ENCODE measurements around the gene ARCN1. TPM values are rescaled to one million over a fixed set of nuclear protein-coding genes. Genes with fewer than 3 reads are reported as not detected.

Gene ARCN1
- total and polyA plus RNA-seq, 2 donors (not counting 1 experiment from before 2014, with no cell fraction given), result 116 to 387 TPM

DNA sequence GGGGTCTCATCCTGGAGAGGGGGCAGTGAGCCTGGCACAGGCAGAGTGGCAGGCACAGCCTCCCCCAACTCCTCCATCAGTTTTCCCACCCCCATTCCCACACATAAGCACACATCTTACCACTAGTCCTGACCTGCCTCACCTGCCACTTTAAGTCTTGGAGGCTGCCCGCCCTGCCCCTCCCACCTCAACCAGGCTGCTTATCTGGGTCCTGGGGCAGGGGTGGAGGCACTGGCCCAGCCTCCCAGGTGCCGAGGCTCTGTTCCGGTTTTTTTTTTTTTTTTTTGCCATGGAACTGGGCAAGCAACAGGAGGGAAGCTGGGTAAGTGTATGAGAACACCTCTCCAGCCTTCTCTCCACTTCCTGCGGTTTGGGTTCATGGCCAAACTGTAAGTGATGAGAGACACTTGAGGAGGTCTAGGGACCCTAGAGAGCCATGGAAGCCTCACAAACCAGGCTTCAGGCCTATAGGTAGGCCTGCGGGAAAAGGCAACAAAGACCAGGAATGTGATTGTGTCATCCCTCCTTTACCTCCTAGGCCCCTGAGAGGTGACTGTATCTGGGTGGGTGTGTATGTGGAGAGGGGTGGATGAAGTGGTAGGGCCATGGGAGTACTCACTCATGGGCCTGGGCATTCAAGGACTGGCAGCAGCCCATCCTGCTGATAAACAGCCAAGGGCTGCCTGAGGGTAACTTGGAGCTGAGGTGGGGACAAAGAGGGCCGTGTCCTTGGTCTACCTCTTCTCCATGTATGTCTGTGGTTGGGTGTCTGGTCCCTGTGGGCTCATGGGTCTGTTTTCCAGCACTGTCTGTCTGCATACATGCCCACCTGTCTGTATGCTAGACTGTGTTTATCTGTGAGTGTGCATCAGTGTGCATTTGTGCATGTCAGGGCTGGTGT is 57.8 kb downstream of the ARCN1 start:
- peaks cover 18% of the 10 kb centered on the region for H3K4me1 ChIP-seq (ENCODE audit: control insufficient read depth, extremely low read depth, insufficient read depth, low read length)
- no peak overlapping the region for H3K4me2 ChIP-seq (ENCODE audit: extremely low read depth, insufficient read depth, low read length)
- H4K20me1 ChIP-seq (ENCODE audit: control insufficient read depth, extremely low read depth, insufficient read depth, low read length), result no peaks in the 10 kb centered on the region
- no peaks in the 10 kb centered on the region for H3K27me3 ChIP-seq (ENCODE audit: control insufficient read depth, insufficient read depth, low read length)
- TF ChIP-seq, protein P1, sequence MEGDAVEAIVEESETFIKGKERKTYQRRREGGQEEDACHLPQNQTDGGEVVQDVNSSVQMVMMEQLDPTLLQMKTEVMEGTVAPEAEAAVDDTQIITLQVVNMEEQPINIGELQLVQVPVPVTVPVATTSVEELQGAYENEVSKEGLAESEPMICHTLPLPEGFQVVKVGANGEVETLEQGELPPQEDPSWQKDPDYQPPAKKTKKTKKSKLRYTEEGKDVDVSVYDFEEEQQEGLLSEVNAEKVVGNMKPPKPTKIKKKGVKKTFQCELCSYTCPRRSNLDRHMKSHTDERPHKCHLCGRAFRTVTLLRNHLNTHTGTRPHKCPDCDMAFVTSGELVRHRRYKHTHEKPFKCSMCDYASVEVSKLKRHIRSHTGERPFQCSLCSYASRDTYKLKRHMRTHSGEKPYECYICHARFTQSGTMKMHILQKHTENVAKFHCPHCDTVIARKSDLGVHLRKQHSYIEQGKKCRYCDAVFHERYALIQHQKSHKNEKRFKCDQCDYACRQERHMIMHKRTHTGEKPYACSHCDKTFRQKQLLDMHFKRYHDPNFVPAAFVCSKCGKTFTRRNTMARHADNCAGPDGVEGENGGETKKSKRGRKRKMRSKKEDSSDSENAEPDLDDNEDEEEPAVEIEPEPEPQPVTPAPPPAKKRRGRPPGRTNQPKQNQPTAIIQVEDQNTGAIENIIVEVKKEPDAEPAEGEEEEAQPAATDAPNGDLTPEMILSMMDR (conservative IDR thresholded peaks at IDR 0.05 in 1 of 2, IDR thresholded peaks at IDR 0.05 in 1 of 2; ENCODE audit: low read depth in 1 of 2, low read length in 2 of 2), result no peak
- no peak for TF ChIP-seq EZH2 (IDR thresholded peaks at IDR 0.05; ENCODE audit: low read length, missing control alignments)
- no peak overlapping the region for H3K4me3 ChIP-seq (replicated peaks in 1 of 4; ENCODE audit: control extremely low read depth in 1 of 4, insufficient read depth in 1 of 4, low read depth in 3 of 4, low read length in 4 of 4)
- no peak overlapping the region for H3K9ac ChIP-seq (ENCODE audit: insufficient read depth, low read length)
- H3K79me2 ChIP-seq (ENCODE audit: control insufficient read depth, insufficient read depth, low read length), result peaks cover 5% of the 10 kb centered on the region
- no peak overlapping the region for H2AFZ ChIP-seq (ENCODE audit: low read length)
- H3K27ac ChIP-seq (ENCODE audit: insufficient read depth, low read length), result no peak overlapping the region
- no peaks in the 10 kb centered on the region for H3K9me3 ChIP-seq (ENCODE audit: control insufficient read depth, insufficient read depth, low read depth, low read length)
- peaks cover 53% of the 10 kb centered on the region for H3K36me3 ChIP-seq (ENCODE audit: control insufficient read depth, insufficient read depth, low read length)
- no peak for DNase-seq (ENCODE audit: low read depth in 2 of 2)

DNA sequence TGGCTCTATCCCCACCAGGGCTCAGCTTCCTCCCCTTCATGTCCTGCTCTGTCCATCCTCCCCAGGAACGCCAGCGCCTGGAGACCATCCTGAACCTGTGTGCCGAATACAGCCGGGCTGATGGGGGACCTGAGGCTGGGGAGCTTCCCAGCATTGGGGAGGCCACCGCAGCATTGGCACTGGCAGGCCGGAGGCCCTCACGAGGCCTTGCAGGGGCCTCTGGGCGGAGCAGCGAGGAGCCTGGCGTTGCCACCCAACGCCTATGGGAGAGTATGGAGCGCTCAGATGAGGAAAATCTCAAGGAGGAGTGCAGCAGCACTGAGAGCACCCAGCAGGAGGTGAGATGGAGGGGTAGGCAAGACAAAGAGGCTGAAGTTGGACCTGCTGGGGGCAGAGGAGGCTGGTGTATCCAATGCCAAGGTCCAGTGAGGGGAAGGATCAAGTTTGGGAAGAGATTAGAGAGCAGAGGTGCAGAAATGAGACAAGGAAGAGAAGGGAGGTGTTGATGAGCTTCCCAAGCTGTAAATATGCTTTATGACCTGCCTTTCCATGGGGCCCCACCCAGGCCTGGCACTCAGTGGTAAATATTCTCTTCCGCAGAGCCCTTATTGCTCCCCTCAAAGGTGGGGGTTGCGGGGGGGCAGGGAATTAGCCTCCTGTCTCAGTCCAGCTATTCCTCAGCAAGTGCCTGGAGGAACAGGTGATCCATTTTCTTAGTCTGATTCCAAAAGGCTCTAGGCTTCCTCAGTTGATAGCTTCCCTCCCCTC is 59.1 kb downstream of the ARCN1 start:
- H3K9ac ChIP-seq (ENCODE audit: insufficient read depth, low read length), result no peak overlapping the region
- H3K4me2 ChIP-seq (ENCODE audit: extremely low read depth, insufficient read depth, low read length), result no peak overlapping the region
- H3K4me1 ChIP-seq (ENCODE audit: control insufficient read depth, extremely low read depth, insufficient read depth, low read length), result peaks cover 26% of the 10 kb centered on the region
- peaks cover 4% of the 10 kb centered on the region for H3K79me2 ChIP-seq (ENCODE audit: control insufficient read depth, insufficient read depth, low read length)
- peaks cover 54% of the 10 kb centered on the region for H3K36me3 ChIP-seq (ENCODE audit: control insufficient read depth, insufficient read depth, low read length)
- no peak overlapping the region for H2AFZ ChIP-seq (ENCODE audit: low read length)
- TF ChIP-seq, protein P1 (conservative IDR thresholded peaks at IDR 0.05 in 1 of 2, IDR thresholded peaks at IDR 0.05 in 1 of 2; ENCODE audit: low read depth in 1 of 2, low read length in 2 of 2), result no peak
- no peak for TF ChIP-seq EZH2 (IDR thresholded peaks at IDR 0.05; ENCODE audit: low read length, missing control alignments)
- no peaks in the 10 kb centered on the region for H3K27me3 ChIP-seq (ENCODE audit: control insufficient read depth, insufficient read depth, low read length)
- no peaks in the 10 kb centered on the region for H3K9me3 ChIP-seq (ENCODE audit: control insufficient read depth, insufficient read depth, low read depth, low read length)
- DNase-seq (ENCODE audit: low read depth in 2 of 2), result no peak
- no peak overlapping the region for H3K27ac ChIP-seq (ENCODE audit: insufficient read depth, low read length)
- H4K20me1 ChIP-seq (ENCODE audit: control insufficient read depth, extremely low read depth, insufficient read depth, low read length), result no peaks in the 10 kb centered on the region
- no peak overlapping the region for H3K4me3 ChIP-seq (replicated peaks in 1 of 4; ENCODE audit: control extremely low read depth in 1 of 4, insufficient read depth in 1 of 4, low read depth in 3 of 4, low read length in 4 of 4)
